RWPE1 (cell line): ENCODE data around the gene HPS4.

Experiments used
- CTCF ChIA-PET: fragments of 350-600 bp; sonication (Branson Sonifier 250); formaldehyde crosslinking; extraction: SDS; loops from one replicate; lab custom pipeline; 2021; lab: Yijun Ruan, JAX
- POLR2A ChIA-PET: fragments of 400-600 bp; formaldehyde crosslinking; extraction: SDS; loops from one replicate; lab custom pipeline; 2020; ENCODE audit warnings: antibody characterized with exemption; ENCODE audit not compliant: low non-redundant PET; lab: Yijun Ruan, JAX
- DNase-seq: peaks from one replicate; pipeline ENCODE4 v3.0.0; 2012; ENCODE audit warnings: low spot score
- H3K27ac ChIP-seq: fragments of 450-650 bp; 2 replicates; pipeline ENCODE4 v1.5.1; 2017
- TF ChIP-seq, protein P1 (sequence below): fragments of 450-650 bp; conservative IDR thresholded peaks from 2 replicates; pipeline ENCODE4 v1.5.1; 2017; ENCODE audit warnings: low read depth, mild to moderate bottlenecking

HPS4 gene

DNA sequence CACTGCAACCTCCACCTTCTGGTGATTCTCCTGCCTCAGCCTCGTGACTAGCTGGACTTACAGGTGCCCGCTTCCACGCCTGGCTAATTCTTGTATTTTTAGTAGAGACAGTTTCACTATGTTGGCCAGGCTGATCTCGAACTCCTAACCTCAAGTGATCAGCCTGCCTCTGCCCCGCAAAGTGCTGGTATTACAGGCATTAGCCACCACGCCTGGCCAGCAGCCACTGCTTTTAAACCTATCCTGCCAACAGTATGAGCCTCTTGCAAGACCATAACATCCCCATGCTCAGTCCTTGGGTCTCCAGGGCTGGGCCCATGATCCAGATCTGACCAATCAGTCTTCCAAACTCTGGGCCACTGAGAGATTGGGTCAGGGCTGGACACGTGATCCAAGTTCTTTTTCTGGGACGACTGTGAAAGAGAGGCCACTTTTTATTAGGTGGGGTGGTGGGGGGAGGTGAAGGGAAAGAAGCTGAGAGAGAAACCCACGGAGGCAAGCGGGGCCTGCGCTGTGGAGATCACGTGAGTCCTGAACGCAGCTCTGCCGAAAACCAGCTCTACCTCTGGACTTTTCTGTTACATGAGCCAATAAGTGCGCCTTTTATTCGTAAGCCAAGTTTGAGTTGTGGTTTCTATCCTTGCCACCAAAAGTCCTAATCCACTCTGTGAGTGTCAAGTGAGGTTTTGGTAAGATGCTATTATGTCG, 36.6 kb downstream of the HPS4 start:
- no peak for DNase-seq
- ChIA-PET POLR2A (no interaction called here), CTCF (no interaction called here)
- TF ChIP-seq, protein P1, sequence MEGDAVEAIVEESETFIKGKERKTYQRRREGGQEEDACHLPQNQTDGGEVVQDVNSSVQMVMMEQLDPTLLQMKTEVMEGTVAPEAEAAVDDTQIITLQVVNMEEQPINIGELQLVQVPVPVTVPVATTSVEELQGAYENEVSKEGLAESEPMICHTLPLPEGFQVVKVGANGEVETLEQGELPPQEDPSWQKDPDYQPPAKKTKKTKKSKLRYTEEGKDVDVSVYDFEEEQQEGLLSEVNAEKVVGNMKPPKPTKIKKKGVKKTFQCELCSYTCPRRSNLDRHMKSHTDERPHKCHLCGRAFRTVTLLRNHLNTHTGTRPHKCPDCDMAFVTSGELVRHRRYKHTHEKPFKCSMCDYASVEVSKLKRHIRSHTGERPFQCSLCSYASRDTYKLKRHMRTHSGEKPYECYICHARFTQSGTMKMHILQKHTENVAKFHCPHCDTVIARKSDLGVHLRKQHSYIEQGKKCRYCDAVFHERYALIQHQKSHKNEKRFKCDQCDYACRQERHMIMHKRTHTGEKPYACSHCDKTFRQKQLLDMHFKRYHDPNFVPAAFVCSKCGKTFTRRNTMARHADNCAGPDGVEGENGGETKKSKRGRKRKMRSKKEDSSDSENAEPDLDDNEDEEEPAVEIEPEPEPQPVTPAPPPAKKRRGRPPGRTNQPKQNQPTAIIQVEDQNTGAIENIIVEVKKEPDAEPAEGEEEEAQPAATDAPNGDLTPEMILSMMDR = no peak
- no peak overlapping the region for H3K27ac ChIP-seq

- TF ChIP-seq, protein P1 = no peak
- CTCF ChIA-PET = interaction anchor here (0.7 to 0.8 kb wide), 2 partner anchors 15 to 16 kb away, joined by 3 to 8 read pairs; no protein-coding TSS in a partner anchor
- H3K27ac ChIP-seq = 0 out of 2 replicates have a peak overlapping the region, but pooled peaks have one; percentile 6
- POLR2A ChIA-PET = no interaction called here
- DNase-seq = no peak
Observed at GRCh38 chr22:26445577-26446275, 37.9 kb downstream of the HPS4 start.

DNA sequence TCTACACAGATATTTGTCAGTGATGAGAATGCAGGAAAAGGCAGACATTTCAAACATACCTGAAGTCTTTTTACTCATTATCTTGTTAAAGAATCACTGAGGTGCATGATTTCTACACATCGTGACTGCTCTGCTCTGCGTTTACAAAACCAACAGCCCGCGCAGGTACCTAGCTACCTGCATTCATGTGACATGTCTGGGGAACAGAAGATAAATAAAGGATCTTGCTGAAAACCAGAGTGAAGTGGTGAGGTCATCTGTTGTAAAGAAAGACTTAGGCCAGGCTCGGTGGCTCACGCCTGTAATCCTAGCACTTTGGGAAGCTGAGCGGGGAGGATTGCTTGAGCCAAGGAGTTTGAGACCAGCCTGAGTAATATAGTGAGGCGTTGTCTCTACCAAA, 38.8 kb downstream of the HPS4 start:
- H3K27ac ChIP-seq = no peak overlapping the region
- CTCF ChIA-PET = interaction anchor here (0.7 kb wide), 1 partner anchor 17 kb away, joined by 3 read pairs; no protein-coding TSS in a partner anchor
- TF ChIP-seq, protein P1 = no peak
- POLR2A ChIA-PET = no interaction called here
- DNase-seq = no peak

DNA sequence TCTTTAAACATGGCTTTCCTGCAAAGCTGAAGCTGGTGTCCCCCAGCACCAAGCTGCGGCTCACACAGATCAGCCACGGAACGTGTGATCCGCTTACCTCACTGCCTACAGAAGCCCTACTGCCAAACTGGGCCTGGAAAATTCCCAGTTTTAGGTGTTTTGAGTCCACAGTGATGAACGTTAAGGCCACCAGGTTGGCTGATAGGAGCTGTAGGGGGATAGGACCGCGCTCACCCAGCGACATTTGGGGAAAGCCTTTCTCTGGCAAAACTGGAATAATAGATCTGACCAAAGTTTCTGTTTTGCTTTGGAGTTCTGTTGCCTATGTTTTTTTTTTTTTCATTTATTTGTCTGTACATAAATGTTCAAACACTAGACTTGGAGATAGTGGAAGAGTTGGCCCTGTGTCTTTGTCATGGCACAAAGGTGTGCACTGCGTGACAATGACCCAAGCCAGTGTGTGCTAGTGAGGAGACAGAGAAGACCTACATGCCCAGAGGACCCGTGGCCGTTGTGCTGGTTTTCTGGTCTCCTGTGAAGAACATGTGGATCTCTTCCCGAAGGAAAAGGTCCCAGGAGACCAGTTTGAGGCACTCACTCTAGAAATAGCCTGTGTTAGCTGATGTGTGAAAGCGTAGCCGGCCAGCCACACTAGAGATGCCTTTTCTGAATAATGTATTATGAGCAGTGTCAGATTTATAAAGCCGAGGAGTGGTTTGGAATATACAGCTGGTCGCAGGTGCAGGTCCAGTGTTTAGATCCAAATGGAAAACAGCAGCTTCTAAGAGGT, 39.5 kb downstream of the HPS4 start:
- DNase-seq = no peak
- POLR2A ChIA-PET = no interaction called here
- TF ChIP-seq, protein P1 = no peak
- H3K27ac ChIP-seq = no peak overlapping the region
- CTCF ChIA-PET = interaction anchor here (0.6 kb wide), 1 partner anchor 101 kb away, joined by 4 read pairs; no protein-coding TSS in a partner anchor

- TF ChIP-seq, protein P1 = no peak
- CTCF ChIA-PET = no interaction called here
Observed at GRCh38 chr22:26442086-26442756, 41.4 kb downstream of the HPS4 start.

More at GRCh38 chr22:26442086-26442756, 41.4 kb downstream of the HPS4 start:
- H3K27ac ChIP-seq = peak overlapping the region; percentile 38
- POLR2A ChIA-PET = no interaction called here
- no peak for DNase-seq
